ENCODE measurements around the gene ACTR2. TPM values are rescaled to one million over a fixed set of nuclear protein-coding genes. Genes with fewer than 3 reads are reported as not detected.

Gene ACTR2
- total RNA-seq, 1 donor from 2014 or later, result 124 TPM

DNA sequence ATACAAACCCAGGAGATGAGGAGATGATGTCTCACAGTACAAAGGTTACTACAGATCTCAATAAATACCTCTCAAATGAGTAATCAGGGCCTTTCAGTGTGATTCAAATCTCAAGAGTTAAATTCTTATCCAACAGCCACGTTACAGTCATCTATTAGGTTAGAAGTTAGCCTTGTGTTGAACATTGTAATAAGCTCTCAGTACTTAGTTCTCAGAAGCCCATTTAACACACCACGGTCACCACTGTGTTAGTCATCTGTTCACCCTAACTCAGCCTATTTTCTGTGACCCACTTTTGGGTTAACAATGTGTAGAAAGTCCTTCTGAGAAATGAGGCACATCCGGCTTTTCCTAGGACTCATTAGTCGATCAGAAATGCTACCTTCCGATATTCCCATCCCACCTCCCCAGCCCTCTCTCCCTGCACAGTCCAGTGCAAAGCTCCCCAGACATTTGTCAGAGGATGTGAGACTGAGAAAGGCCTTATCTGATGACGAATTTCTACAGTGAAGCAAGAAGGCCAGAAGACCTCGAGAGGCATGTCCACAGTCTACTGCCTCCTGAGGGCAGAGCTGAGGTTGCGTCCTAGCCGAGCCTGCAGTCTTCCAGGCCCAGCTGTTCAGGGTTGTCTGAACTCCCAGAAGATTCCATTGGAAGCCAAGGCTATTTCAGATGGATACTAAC lies 92.6 kb downstream of the ACTR2 start:
- H3K36me3 ChIP-seq, result no peaks in the 10 kb centered on the region

More for the DNA sequence above, 92.6 kb downstream of the ACTR2 start:
- peaks cover 4% of the 10 kb centered on the region for H3K27me3 Mint-ChIP-seq (ENCODE audit: insufficient read depth, low read depth)
- H3K9me3 ChIP-seq (ENCODE audit: low read depth), result no peaks in the 10 kb centered on the region
- H3K36me3 Mint-ChIP-seq, result peaks cover 32% of the 10 kb centered on the region
- H3K27me3 ChIP-seq, result no peaks in the 10 kb centered on the region
- H4K20me1 ChIP-seq (ENCODE audit: low read depth), result no peaks in the 10 kb centered on the region
- no peak overlapping the region for H3K27ac ChIP-seq
- no peaks in the 10 kb centered on the region for H3K4me1 Mint-ChIP-seq
- H2AFZ ChIP-seq (replicated peaks), result no peak overlapping the region
- H3K4me1 ChIP-seq, result no peaks in the 10 kb centered on the region
- H3K4me3 ChIP-seq, result no peak overlapping the region
- H3K9ac ChIP-seq, result no peak overlapping the region
- no peak overlapping the region for H3K4me3 Mint-ChIP-seq
- DNase-seq (ENCODE audit: low spot score), result no peak
- no peaks in the 10 kb centered on the region for H3K79me2 ChIP-seq (ENCODE audit: low read depth)
- no peak overlapping the region for H3K4me2 ChIP-seq
- peaks cover 1% of the 10 kb centered on the region for H3K9me3 Mint-ChIP-seq
- H3K27ac Mint-ChIP-seq, result no peak overlapping the region
- TF ChIP-seq CTCF (IDR thresholded peaks at IDR 0.05) (peak; percentile 19), EZH2 (IDR thresholded peaks at IDR 0.05) (no peak), EZH2phosphoT487 (IDR thresholded peaks at IDR 0.05) (no peak)
- no peaks in the 10 kb centered on the region for H3F3A ChIP-seq (ENCODE audit: low read depth)

Other genes starting within 250 kb of the ACTR2 start
- 1.3 and 1.8 TPM in 2 replicates for gene SLC1A4, start 238.4 kb upstream of the ACTR2 start, total RNA-seq (ENCODE audit: low replicate concordance)
- gene CEP68, start 171.4 kb upstream of the ACTR2 start, total RNA-seq (ENCODE audit: low replicate concordance), result 33.3 and 36.2 TPM in 2 replicates
- 80.7 and 100 TPM in 2 replicates for gene RAB1A, start 97.7 kb upstream of the ACTR2 start, total RNA-seq (ENCODE audit: low replicate concordance)
- 11.6 and 13.5 TPM in 2 replicates for gene SPRED2, start 204.8 kb downstream of the ACTR2 start, total RNA-seq (ENCODE audit: low replicate concordance)

Data from neural progenitor cell (in vitro differentiated cells).